Bronchial epithelial cell (primary cell): ENCODE data around the gene KCNK10. TPM values are rescaled to one million over a fixed set of nuclear protein-coding genes. Genes with fewer than 3 reads are reported as not detected.

Experiments
- DNase-seq: peaks from one replicate; pipeline ENCODE4 v3.0.0-alpha.2; 2010; ENCODE audit warnings: low read depth
- FAIRE-seq: peaks from 2 replicates; lab custom pipeline; 2011; peaks lifted over from hg19 to GRCh38; lab: Jason Lieb, UNC
- H3K27me3 ChIP-seq: 2 replicates; pipeline ENCODE4 v1.5.1; 2011; ENCODE audit warnings: low read length; ENCODE audit not compliant: control insufficient read depth, insufficient read depth
- H3K36me3 ChIP-seq: 2 replicates; pipeline ENCODE4 v1.5.1; 2011; ENCODE audit warnings: low read length; ENCODE audit not compliant: control insufficient read depth, insufficient read depth
- H3K4me3 ChIP-seq: 2 replicates; pipeline ENCODE4 v1.5.1; 2011; ENCODE audit warnings: mild to moderate bottlenecking, low read depth, low read length, control low read depth
- total RNA-seq: library from RNA; depleted of rRNA; stranded (reverse); fragments of >200 nt; gene quantifications from 2 replicates; pipeline ENCODE4 v1.2.1, GENCODE V29; 2014
- TF ChIP-seq, protein P1 (sequence below): IDR thresholded peaks from 2 replicates; pipeline ENCODE4 v1.5.1; 2011; ENCODE audit warnings: mild to moderate bottlenecking, moderate library complexity, low read length, control low read depth, inconsistent platforms; ENCODE audit not compliant: insufficient read depth, severe bottlenecking

Gene KCNK10
- total RNA-seq, 1 donor from 2014 or later, result not detected

DNA sequence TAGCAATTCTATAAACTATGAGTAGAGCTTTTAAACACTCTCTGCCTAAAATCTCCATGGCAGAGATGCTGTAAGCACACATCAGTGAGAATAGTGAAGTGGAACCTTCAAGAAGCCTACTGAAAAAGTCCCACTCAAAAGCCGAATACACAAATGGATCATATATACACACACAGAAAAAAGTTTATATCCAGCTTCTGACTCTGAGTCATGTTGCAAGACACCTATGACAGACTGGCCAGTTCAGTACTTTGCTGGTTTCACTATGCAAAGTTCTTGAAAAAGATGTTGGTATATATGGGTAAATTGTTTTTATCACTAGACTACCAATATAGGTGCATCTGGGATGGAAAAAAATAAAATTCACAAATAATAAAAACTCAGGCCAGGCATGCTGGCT, 126.1 kb downstream of the KCNK10 start:
- FAIRE-seq, result no peak

GRCh38 chr14:88196116-88196890, 126.8 kb downstream of the KCNK10 start:
- Histone ChIP-seq H3K4me3 (no peak overlapping the region), H3K27me3 (peaks cover 5% of the 10 kb centered on the region), H3K36me3 (no peaks in the 10 kb centered on the region)
- DNase-seq, result no peak
- no peak for FAIRE-seq
- TF ChIP-seq, protein P1, sequence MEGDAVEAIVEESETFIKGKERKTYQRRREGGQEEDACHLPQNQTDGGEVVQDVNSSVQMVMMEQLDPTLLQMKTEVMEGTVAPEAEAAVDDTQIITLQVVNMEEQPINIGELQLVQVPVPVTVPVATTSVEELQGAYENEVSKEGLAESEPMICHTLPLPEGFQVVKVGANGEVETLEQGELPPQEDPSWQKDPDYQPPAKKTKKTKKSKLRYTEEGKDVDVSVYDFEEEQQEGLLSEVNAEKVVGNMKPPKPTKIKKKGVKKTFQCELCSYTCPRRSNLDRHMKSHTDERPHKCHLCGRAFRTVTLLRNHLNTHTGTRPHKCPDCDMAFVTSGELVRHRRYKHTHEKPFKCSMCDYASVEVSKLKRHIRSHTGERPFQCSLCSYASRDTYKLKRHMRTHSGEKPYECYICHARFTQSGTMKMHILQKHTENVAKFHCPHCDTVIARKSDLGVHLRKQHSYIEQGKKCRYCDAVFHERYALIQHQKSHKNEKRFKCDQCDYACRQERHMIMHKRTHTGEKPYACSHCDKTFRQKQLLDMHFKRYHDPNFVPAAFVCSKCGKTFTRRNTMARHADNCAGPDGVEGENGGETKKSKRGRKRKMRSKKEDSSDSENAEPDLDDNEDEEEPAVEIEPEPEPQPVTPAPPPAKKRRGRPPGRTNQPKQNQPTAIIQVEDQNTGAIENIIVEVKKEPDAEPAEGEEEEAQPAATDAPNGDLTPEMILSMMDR, result no peak

More for the DNA sequence above, 126.1 kb downstream of the KCNK10 start:
- H3K4me3 ChIP-seq, result no peak overlapping the region
- no peaks in the 10 kb centered on the region for H3K36me3 ChIP-seq
- H3K27me3 ChIP-seq, result peaks cover 5% of the 10 kb centered on the region
- TF ChIP-seq, protein P1, result no peak
- no peak for DNase-seq

DNA sequence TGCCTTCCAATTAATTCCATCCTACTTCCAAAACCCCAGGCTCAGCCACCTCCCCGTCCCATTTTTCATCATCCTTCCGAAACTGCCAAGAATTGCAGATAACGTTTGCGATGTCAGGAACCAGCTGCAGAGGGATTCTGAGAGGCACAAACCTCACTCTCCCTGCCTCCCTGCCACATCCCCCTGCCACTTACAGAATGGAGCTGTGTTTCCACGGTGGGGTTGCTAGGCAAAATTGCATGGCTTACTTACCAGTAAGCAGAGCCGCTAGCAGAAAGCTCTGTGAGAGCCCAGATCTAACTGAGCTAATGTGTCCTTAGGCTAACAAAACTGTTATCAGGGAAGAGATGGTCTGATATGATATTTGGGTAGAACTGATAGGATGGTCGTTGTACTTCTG, 127.4 kb downstream of the KCNK10 start:
- Histone ChIP-seq H3K27me3 (peaks cover 5% of the 10 kb centered on the region), H3K4me3 (no peak overlapping the region), H3K36me3 (no peaks in the 10 kb centered on the region)
- no peak for DNase-seq
- TF ChIP-seq, protein P1, result no peak
- no peak for FAIRE-seq

DNA sequence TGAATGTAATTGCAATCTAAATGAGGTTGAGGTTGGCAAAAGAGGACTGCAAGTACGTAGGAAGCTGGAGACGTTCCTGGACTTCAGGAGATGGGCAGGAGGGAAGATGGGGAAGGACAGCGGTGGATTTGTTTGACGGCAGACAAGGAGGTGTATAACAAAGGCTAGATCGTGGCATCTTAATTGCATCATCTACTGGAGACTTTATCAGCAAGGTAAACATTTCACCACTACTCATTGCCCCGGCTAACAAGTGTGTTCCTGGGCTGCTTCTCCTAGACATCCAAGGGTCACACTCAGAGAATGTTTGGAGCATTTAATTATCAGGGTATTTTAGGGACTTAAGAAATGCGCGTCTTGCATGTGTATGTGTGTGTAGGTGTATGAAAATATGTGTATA, 128.5 kb downstream of the KCNK10 start:
- H3K36me3 ChIP-seq, result no peaks in the 10 kb centered on the region
- H3K27me3 ChIP-seq, result peaks cover 5% of the 10 kb centered on the region
- no peak overlapping the region for H3K4me3 ChIP-seq
- TF ChIP-seq, protein P1, result no peak
- FAIRE-seq (peak; percentile 36), DNase-seq (peak; percentile 14)

DNA sequence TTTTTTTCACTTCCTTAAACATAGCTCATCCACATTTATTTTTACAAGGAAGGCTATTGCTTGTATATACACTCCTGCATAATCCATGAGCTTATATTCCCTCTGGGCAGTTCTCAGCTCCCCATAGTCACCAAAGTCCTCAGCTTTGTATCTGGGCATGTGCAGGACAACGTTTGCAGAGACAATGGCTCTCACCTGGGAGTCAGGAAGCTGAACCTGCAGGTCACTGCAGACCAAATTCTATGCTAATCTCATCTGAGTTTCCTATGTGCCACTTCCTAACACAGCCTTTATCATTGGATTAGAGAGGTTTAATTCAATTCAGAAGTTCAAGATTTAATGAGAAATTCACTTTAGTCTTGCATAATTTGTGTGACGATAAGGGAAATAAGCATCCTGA, 131.5 kb downstream of the KCNK10 start:
- peaks cover 5% of the 10 kb centered on the region for H3K27me3 ChIP-seq
- no peaks in the 10 kb centered on the region for H3K36me3 ChIP-seq
- H3K4me3 ChIP-seq, result no peak overlapping the region
- DNase-seq, result no peak
- FAIRE-seq, result no peak
- TF ChIP-seq, protein P1, result no peak
